HCT116 (cell line): Measurements from ENCODE around the gene FNIP2. TPM values are rescaled to one million over a fixed set of nuclear protein-coding genes. Genes with fewer than 3 reads are reported as not detected.

Source experiments
- ATAC-seq: fragments of 200-7000 bp; cut with Tn5 transposase; 2 replicates; pipeline ENCODE4 v1.9.1; 2020; ENCODE audit warnings: mild to moderate bottlenecking, moderate library complexity
- BruUV-seq: library from RNA; stranded (reverse); fragments of 400-500 nt; replicated peaks from 2 replicates; lab custom pipeline; 2021; lab: Mats Ljungman, UMichigan
- CTCF ChIA-PET: fragments of 300-600 bp; sonication (Branson Sonifier 250); formaldehyde crosslinking; loops from one replicate; lab custom pipeline; 2021; ENCODE audit warnings: antibody characterized with exemption; lab: Charles Lee
- POLR2A ChIA-PET: fragments of 300-600, 350-600 bp; sonication (Branson Sonifier 250); formaldehyde crosslinking; loops from one replicate; lab custom pipeline; 2021; ENCODE audit warnings: antibody characterized with exemption; lab: Charles Lee
- RAD21 ChIA-PET, 2 experiments: fragments of 300-600 bp; sonication (Branson Sonifier 250); formaldehyde crosslinking; loops; one replicate each; lab custom pipeline; 2023; ENCODE audit warnings: low total read pairs in 2 of 2; ENCODE audit not compliant: uncharacterized antibody in 2 of 2, unreplicated experiment in 2 of 2, low non-redundant PET in 1 of 2; lab: Charles Lee
- DNase-seq: peaks from one replicate; pipeline ENCODE4 v3.0.0-alpha.2; 2010; ENCODE audit warnings: low read depth, low spot score
- H2AFZ ChIP-seq: fragments of 200-600 bp; shearing (Covaris generic), sonication (generic); 2 replicates; pipeline ENCODE4 v1.6.1; 2017; ENCODE audit warnings: low read depth, mixed run types, mixed read lengths, antibody characterized with exemption, low read length; ENCODE audit not compliant: poor library complexity, severe bottlenecking
- H3K27ac ChIP-seq: 2 replicates; pipeline ENCODE4 v1.5.1; 2012; ENCODE audit warnings: low read depth, low read length
- H3K27me3 ChIP-seq: fragments of 200-600 bp; sonication (generic); 2 replicates; pipeline ENCODE4 v1.6.1; 2016; ENCODE audit warnings: mixed run types, low read length, mixed read lengths; ENCODE audit not compliant: insufficient read depth
- H3K36me3 ChIP-seq, 2 experiments: fragments of 200-500 bp in 1 of 2; fragments of 200-600 bp in 1 of 2; sonication (Bioruptor generic) in 1 of 2; sonication (generic) in 1 of 2; 2 replicates each; pipeline versions ENCODE4 v1.5.1 to v1.6.1; 2014 to 2016; ENCODE audit warnings: low read length in 2 of 2, inconsistent platforms in 1 of 2, mixed read lengths in 1 of 2, mixed run types in 1 of 2; ENCODE audit not compliant: insufficient read depth in 2 of 2, control insufficient read depth in 1 of 2
- H3K4me1 ChIP-seq, 2 experiments: fragments of 200-600 bp in 1 of 2; sonication (generic) in 1 of 2; 2 replicates each; pipeline versions ENCODE4 v1.5.1 to v1.6.1; 2012 to 2017; ENCODE audit warnings: low read length in 2 of 2, inconsistent platforms in 1 of 2, mild to moderate bottlenecking in 1 of 2, mixed read lengths in 1 of 2, mixed run types in 1 of 2, moderate library complexity in 1 of 2; ENCODE audit not compliant: insufficient read depth in 2 of 2, control insufficient read depth in 1 of 2
- H3K4me2 ChIP-seq: fragments of 200-600 bp; sonication (generic); 2 replicates; pipeline ENCODE4 v1.6.1; 2017; ENCODE audit warnings: mixed run types, low read length, mixed read lengths
- H3K4me3 ChIP-seq, 2 experiments: fragments of 200-600 bp in 1 of 2; sonication (generic) in 1 of 2; replicated peaks in 1 of 2; 2 replicates each; pipeline ENCODE4 v1.5.1; 2011 to 2016; ENCODE audit warnings: low read length in 2 of 2, control low read depth in 1 of 2, low read depth in 1 of 2, mild to moderate bottlenecking in 1 of 2, mixed read lengths in 1 of 2, mixed run types in 1 of 2
- H3K79me2 ChIP-seq: fragments of 200-600 bp; sonication (generic); 2 replicates; pipeline ENCODE4 v1.6.1; 2017; ENCODE audit warnings: mild to moderate bottlenecking, mixed run types, low read length, moderate library complexity, mixed read lengths; ENCODE audit not compliant: insufficient read depth
- H3K9ac ChIP-seq: fragments of 200-600 bp; sonication (generic); 2 replicates; pipeline ENCODE4 v1.6.1; 2016; ENCODE audit warnings: low read length, mixed read lengths
- H3K9me2 ChIP-seq: fragments of 200-600 bp; sonication (generic), shearing (Covaris generic); 2 replicates; pipeline ENCODE4 v1.6.1; 2017; ENCODE audit warnings: mixed run types, mild to moderate bottlenecking, moderate library complexity; ENCODE audit not compliant: insufficient read depth
- H3K9me3 ChIP-seq, 2 experiments: fragments of 200-500 bp in 1 of 2; fragments of 200-600 bp in 1 of 2; sonication (Bioruptor generic) in 1 of 2; sonication (generic) in 1 of 2; 2 replicates each; pipeline ENCODE4 v1.6.1; 2014 to 2017; ENCODE audit warnings: low read length in 2 of 2, mixed read lengths in 2 of 2, inconsistent platforms in 1 of 2, low read depth in 1 of 2, mild to moderate bottlenecking in 1 of 2, mixed run types in 1 of 2, moderate library complexity in 1 of 2; ENCODE audit not compliant: control insufficient read depth in 1 of 2, insufficient read depth in 1 of 2
- H4K20me1 ChIP-seq: fragments of 200-600 bp; sonication (generic), shearing (Covaris generic); 2 replicates; pipeline ENCODE4 v1.6.1; 2017; ENCODE audit warnings: mixed run types, mild to moderate bottlenecking, moderate library complexity; ENCODE audit not compliant: insufficient read depth
- CEBPB ChIP-seq: IDR thresholded peaks from 2 replicates; pipeline ENCODE4 v1.6.1; 2012; ENCODE audit warnings: low read depth
- POLR2A ChIP-seq: IDR thresholded peaks from 2 replicates; pipeline ENCODE4 v1.7.0; 2011; ENCODE audit warnings: borderline replicate concordance; ENCODE audit not compliant: insufficient read depth, insufficient read length; ENCODE audit errors: extremely low read depth
- RAD21 ChIP-seq: IDR thresholded peaks from 2 replicates; pipeline ENCODE4 v1.6.1; 2012; ENCODE audit warnings: low read depth, mild to moderate bottlenecking
- SRF ChIP-seq: IDR thresholded peaks from 2 replicates; pipeline ENCODE4 v1.6.1; 2012; ENCODE audit warnings: low read depth
- intact Hi-C: fragments of 100-400 bp; cut with micrococcal nuclease; formaldehyde crosslinking; loops from 2 replicates; pipeline ENCODE4 v1.10.0; 2022
- total RNA-seq: library from RNA; stranded (reverse); gene quantifications from one replicate; pipeline ENCODE4 v1.2.1, GENCODE V29; 2021; ENCODE audit not compliant: unreplicated experiment

FNIP2 gene
- total RNA-seq, 1 experiment from 2014 or later = 4.8 TPM

DNA sequence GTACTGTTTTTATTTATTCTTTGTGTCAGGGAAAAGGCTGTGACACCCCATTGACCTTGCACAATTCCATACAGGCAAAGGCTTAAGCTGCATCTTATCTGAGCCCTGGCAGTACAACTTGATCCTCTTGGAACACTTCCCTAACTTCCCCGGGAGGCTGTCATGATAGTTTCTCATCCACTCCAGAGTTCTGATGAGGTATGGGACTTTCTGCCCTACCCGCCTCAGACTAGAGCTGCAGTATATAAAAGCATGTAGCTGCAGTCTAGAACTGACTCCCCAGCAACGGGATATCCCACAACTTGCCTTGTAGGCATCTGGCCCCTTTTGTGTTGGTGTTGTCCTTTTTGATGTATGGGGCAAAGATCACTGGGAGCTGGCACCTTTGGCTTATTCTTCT lies 72.7 kb downstream of the FNIP2 start:
- H3K27ac ChIP-seq = no peak overlapping the region
- no peak overlapping the region for H2AFZ ChIP-seq
- ChIA-PET POLR2A (no interaction called here), CTCF (no interaction called here), RAD21 (no interaction called here)
- intact Hi-C loops = no loop called here
- H3K79me2 ChIP-seq = no peaks in the 10 kb centered on the region
- H3K36me3 ChIP-seq = no peaks in the 10 kb centered on the region
- H3K27me3 ChIP-seq = no peaks in the 10 kb centered on the region
- H3K4me2 ChIP-seq = no peak overlapping the region
- H3K9me3 ChIP-seq = no peaks in the 10 kb centered on the region
- no peak overlapping the region for H3K9ac ChIP-seq
- no peaks in the 10 kb centered on the region for H3K9me2 ChIP-seq
- ATAC-seq = no peak
- no peak overlapping the region for H3K4me3 ChIP-seq
- H3K4me1 ChIP-seq = no peaks in the 10 kb centered on the region
- no peaks in the 10 kb centered on the region for H4K20me1 ChIP-seq
- DNase-seq = no peak
- no TSS peak for BruUV-seq
- TF ChIP-seq RAD21 (no peak), POLR2A (no peak)

DNA sequence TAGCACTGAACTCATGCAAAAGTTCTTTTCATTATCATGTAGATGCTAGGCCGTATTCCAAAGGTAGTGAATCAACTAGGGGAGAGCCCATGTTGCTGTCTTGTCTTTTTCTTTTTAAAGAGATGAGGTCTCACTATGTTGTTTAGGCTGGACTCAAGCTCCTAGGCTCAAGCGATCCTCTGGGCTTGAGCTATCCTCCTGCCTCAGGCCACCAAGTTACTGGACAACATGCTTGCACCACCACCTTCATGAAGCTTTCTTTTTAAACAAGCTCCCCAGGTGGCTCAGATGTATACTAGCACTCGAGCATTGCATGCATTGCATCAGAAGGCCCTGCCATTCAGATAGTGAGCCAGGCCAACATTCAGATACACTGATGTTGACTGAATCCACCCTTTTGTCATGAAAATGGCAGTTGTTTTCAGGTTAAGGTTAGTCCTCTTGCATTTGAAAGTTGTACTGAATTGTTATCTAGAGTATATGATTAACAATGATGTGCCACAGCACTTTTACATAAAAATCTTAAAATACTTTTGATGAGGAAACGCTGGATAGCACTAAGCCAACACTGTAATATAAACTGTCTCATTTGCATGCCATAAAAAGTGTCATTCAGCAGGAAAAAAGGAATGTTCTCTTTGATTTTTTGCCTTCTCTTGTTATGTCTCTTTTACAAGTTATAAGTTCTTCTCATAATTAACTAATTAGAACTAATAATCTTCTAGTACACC lies 76.7 kb downstream of the FNIP2 start:
- Histone ChIP-seq H3K27me3 (no peaks in the 10 kb centered on the region), H2AFZ (no peak overlapping the region), H3K4me3 (no peak overlapping the region), H3K9me3 (no peaks in the 10 kb centered on the region), H3K4me2 (no peak overlapping the region), H4K20me1 (no peaks in the 10 kb centered on the region), H3K4me1 (no peaks in the 10 kb centered on the region), H3K79me2 (no peaks in the 10 kb centered on the region), H3K9ac (no peak overlapping the region), H3K9me2 (no peaks in the 10 kb centered on the region), H3K27ac (no peak overlapping the region), H3K36me3 (no peaks in the 10 kb centered on the region)
- no TSS peak for BruUV-seq
- no peak for DNase-seq
- CTCF ChIA-PET = no interaction called here
- ATAC-seq = no peak
- RAD21 ChIA-PET = no interaction called here
- TF ChIP-seq CEBPB (0 out of 2 replicates have a peak, but pooled peaks have one; percentile 26), SRF (no peak)
- intact Hi-C loops = no loop called here
- POLR2A ChIA-PET = interaction anchor here (0.6 to 1.4 kb wide), 2 partner anchors 14 to 120 kb away, joined by 3 to 4 read pairs; no protein-coding TSS in a partner anchor
